H1 (cell line): ENCODE measurements around the gene MED12L. TPM values are rescaled to one million over a fixed set of nuclear protein-coding genes. Genes with fewer than 3 reads are reported as not detected.

Experiments
- ASH2L ChIP-seq: fragments of 200-600, 300-600 bp; sonication (generic); IDR thresholded peaks from one replicate; pipeline ENCODE4 v1.7.1; 2017; ENCODE audit warnings: low read length
- polyA plus RNA-seq, 7 experiments: library from polyadenylated mRNA; depleted of rRNA in 3 of 7; stranded (reverse) in 5 of 7; unstranded in 2 of 7; fragments of >200 nt in 5 of 7; fragments of 200-250 nt in 2 of 7; gene quantifications; 1 replicate in 5 of 7; 2 replicates in 1 of 7; 4 replicates in 1 of 7; pipeline versions ENCODE4 v1.2.1 to v1.2.3, GENCODE V29; 2011 to 2013; ENCODE audit warnings: missing spikeins in 2 of 7, mixed read lengths in 2 of 7
- total RNA-seq: library from RNA; stranded (reverse); fragmentation: NEBNext Ultra II Directional; extraction: Animal tissue kit (Norgen Biotek cat#: 25700); gene quantifications from 2 replicates; pipeline ENCODE4 v1.2.1, GENCODE V29; 2021
- TF ChIP-seq, protein P1 (sequence below): fragments of 300-600 bp; sonication (generic); IDR thresholded peaks from 2 replicates; pipeline ENCODE4 v1.7.1; 2012; ENCODE audit warnings: low read length, moderate library complexity, mild to moderate bottlenecking, inconsistent platforms; ENCODE audit not compliant: insufficient replicate concordance

Gene MED12L
- total and polyA plus RNA-seq, 2 of the 8 experiments (the other 6 are each of a cell fraction or from before 2014, with no cell fraction given) = 3.6 to 26.2 TPM

DNA sequence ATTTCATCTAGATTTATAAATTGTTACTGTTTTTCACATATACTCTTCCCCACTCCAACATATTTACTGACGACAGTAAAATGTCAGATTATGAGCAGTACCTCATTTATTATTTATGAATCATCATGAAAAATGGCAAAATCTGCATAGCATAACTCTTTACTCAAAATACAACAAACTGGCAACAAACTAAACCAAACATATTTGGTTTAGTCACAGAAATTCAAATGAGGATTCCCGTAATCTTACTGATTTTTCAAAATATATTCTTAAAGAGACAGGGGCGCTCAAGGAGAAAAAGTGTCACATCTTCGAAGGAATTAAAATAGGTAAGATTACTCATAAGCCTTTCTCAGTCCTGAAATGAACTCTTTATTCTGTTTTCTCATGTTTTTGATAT, 234.2 kb downstream of the MED12L start (continued):
- TF ChIP-seq, protein P1, sequence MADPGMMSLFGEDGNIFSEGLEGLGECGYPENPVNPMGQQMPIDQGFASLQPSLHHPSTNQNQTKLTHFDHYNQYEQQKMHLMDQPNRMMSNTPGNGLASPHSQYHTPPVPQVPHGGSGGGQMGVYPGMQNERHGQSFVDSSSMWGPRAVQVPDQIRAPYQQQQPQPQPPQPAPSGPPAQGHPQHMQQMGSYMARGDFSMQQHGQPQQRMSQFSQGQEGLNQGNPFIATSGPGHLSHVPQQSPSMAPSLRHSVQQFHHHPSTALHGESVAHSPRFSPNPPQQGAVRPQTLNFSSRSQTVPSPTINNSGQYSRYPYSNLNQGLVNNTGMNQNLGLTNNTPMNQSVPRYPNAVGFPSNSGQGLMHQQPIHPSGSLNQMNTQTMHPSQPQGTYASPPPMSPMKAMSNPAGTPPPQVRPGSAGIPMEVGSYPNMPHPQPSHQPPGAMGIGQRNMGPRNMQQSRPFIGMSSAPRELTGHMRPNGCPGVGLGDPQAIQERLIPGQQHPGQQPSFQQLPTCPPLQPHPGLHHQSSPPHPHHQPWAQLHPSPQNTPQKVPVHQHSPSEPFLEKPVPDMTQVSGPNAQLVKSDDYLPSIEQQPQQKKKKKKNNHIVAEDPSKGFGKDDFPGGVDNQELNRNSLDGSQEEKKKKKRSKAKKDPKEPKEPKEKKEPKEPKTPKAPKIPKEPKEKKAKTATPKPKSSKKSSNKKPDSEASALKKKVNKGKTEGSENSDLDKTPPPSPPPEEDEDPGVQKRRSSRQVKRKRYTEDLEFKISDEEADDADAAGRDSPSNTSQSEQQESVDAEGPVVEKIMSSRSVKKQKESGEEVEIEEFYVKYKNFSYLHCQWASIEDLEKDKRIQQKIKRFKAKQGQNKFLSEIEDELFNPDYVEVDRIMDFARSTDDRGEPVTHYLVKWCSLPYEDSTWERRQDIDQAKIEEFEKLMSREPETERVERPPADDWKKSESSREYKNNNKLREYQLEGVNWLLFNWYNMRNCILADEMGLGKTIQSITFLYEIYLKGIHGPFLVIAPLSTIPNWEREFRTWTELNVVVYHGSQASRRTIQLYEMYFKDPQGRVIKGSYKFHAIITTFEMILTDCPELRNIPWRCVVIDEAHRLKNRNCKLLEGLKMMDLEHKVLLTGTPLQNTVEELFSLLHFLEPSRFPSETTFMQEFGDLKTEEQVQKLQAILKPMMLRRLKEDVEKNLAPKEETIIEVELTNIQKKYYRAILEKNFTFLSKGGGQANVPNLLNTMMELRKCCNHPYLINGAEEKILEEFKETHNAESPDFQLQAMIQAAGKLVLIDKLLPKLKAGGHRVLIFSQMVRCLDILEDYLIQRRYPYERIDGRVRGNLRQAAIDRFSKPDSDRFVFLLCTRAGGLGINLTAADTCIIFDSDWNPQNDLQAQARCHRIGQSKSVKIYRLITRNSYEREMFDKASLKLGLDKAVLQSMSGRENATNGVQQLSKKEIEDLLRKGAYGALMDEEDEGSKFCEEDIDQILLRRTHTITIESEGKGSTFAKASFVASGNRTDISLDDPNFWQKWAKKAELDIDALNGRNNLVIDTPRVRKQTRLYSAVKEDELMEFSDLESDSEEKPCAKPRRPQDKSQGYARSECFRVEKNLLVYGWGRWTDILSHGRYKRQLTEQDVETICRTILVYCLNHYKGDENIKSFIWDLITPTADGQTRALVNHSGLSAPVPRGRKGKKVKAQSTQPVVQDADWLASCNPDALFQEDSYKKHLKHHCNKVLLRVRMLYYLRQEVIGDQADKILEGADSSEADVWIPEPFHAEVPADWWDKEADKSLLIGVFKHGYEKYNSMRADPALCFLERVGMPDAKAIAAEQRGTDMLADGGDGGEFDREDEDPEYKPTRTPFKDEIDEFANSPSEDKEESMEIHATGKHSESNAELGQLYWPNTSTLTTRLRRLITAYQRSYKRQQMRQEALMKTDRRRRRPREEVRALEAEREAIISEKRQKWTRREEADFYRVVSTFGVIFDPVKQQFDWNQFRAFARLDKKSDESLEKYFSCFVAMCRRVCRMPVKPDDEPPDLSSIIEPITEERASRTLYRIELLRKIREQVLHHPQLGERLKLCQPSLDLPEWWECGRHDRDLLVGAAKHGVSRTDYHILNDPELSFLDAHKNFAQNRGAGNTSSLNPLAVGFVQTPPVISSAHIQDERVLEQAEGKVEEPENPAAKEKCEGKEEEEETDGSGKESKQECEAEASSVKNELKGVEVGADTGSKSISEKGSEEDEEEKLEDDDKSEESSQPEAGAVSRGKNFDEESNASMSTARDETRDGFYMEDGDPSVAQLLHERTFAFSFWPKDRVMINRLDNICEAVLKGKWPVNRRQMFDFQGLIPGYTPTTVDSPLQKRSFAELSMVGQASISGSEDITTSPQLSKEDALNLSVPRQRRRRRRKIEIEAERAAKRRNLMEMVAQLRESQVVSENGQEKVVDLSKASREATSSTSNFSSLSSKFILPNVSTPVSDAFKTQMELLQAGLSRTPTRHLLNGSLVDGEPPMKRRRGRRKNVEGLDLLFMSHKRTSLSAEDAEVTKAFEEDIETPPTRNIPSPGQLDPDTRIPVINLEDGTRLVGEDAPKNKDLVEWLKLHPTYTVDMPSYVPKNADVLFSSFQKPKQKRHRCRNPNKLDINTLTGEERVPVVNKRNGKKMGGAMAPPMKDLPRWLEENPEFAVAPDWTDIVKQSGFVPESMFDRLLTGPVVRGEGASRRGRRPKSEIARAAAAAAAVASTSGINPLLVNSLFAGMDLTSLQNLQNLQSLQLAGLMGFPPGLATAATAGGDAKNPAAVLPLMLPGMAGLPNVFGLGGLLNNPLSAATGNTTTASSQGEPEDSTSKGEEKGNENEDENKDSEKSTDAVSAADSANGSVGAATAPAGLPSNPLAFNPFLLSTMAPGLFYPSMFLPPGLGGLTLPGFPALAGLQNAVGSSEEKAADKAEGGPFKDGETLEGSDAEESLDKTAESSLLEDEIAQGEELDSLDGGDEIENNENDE = no peak
- no peak for TF ChIP-seq ASH2L
- TF ChIP-seq, all 59 proteins: peak for 0
